ENCODE data around the gene GRB2.
"Not testable (repeated sequence)": the region's sequence is repeated elsewhere in the genome, so short reads cannot be mapped to it uniquely, and the experiment has no call there.

The GRB2 gene

GRCh38 chr17:75387771-75388170 lies 17.7 kb downstream of the GRB2 start:
- TF ChIP-seq, protein P1, sequence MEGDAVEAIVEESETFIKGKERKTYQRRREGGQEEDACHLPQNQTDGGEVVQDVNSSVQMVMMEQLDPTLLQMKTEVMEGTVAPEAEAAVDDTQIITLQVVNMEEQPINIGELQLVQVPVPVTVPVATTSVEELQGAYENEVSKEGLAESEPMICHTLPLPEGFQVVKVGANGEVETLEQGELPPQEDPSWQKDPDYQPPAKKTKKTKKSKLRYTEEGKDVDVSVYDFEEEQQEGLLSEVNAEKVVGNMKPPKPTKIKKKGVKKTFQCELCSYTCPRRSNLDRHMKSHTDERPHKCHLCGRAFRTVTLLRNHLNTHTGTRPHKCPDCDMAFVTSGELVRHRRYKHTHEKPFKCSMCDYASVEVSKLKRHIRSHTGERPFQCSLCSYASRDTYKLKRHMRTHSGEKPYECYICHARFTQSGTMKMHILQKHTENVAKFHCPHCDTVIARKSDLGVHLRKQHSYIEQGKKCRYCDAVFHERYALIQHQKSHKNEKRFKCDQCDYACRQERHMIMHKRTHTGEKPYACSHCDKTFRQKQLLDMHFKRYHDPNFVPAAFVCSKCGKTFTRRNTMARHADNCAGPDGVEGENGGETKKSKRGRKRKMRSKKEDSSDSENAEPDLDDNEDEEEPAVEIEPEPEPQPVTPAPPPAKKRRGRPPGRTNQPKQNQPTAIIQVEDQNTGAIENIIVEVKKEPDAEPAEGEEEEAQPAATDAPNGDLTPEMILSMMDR (IDR thresholded peaks at IDR 0.05; ENCODE audit: insufficient read depth, low read length, poor library complexity, severe bottlenecking): no peak
- no peaks in the 10 kb centered on the region for H3K27me3 ChIP-seq (replicated peaks; ENCODE audit: control insufficient read depth, insufficient read depth, low read length)
- H3K4me3 ChIP-seq (replicated peaks; ENCODE audit: low read depth, low read length): no peak overlapping the region

DNA sequence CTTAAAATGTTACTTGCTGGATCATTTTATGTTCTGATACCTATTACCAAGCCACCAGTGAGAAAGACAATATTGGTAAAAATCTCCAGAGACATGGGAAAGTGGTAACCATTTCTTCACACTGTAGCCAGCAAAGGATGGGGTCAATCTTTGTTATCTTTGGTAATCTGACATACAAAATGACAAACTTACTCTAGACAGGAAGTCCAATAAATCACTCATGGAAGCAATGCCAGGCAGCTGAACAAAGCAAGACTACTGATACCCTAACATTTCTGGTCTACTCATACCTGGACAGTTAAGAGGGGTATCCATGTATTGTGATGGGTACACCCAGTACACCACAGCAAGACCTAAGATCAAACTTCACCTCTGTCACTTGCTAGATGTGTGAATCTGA lies 19.0 kb downstream of the GRB2 start:
- no peak for DNase-seq (ENCODE audit: extremely low read depth, insufficient read length)
- H3K36me3 ChIP-seq (ENCODE audit: control insufficient read depth, insufficient read depth, low read length): peaks cover 3% of the 10 kb centered on the region
- H3K4me3 ChIP-seq (replicated peaks; ENCODE audit: low read depth, low read length): no peak overlapping the region
- H3K27me3 ChIP-seq (replicated peaks; ENCODE audit: control insufficient read depth, insufficient read depth, low read length): no peaks in the 10 kb centered on the region
- TF ChIP-seq, protein P1 (IDR thresholded peaks at IDR 0.05; ENCODE audit: insufficient read depth, low read length, poor library complexity, severe bottlenecking): no peak

More at GRCh38 chr17:75387771-75388170, 17.7 kb downstream of the GRB2 start:
- no peak for DNase-seq (ENCODE audit: extremely low read depth, insufficient read length)
- peaks cover 3% of the 10 kb centered on the region for H3K36me3 ChIP-seq (ENCODE audit: control insufficient read depth, insufficient read depth, low read length)

GRCh38 chr17:75384751-75385150 lies 20.7 kb downstream of the GRB2 start:
- Histone ChIP-seq H3K36me3 (ENCODE audit: control insufficient read depth, insufficient read depth, low read length) (peaks cover 2% of the 10 kb centered on the region), H3K4me3 (replicated peaks; ENCODE audit: low read depth, low read length) (no peak overlapping the region), H3K27me3 (replicated peaks; ENCODE audit: control insufficient read depth, insufficient read depth, low read length) (no peaks in the 10 kb centered on the region)
- TF ChIP-seq, protein P1 (IDR thresholded peaks at IDR 0.05; ENCODE audit: insufficient read depth, low read length, poor library complexity, severe bottlenecking): no peak
- DNase-seq (ENCODE audit: extremely low read depth, insufficient read length): no peak

DNA sequence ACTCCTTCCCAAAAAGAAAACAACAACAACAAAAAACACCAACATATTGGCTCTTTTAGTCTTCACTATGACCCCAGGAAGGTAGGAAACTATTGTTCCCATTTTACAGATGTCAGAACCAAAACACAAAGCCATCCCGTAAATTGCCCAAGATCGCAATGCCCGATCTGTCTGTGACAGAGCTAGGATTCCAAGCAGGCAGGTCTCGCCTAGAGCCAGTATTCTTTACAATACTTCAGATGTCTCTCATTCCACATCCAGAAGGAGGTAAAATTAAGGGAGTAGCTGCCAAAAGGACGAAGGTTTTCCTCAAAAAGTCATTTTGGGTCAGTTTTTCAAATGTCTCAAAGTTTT lies 21.7 kb downstream of the GRB2 start:
- no peak for DNase-seq (ENCODE audit: extremely low read depth, insufficient read length)
- Histone ChIP-seq H3K4me3 (replicated peaks; ENCODE audit: low read depth, low read length) (no peak overlapping the region), H3K36me3 (ENCODE audit: control insufficient read depth, insufficient read depth, low read length) (no peaks in the 10 kb centered on the region; the same call in none of the 2 replicates), H3K27me3 (replicated peaks; ENCODE audit: control insufficient read depth, insufficient read depth, low read length) (no peaks in the 10 kb centered on the region)
- TF ChIP-seq, protein P1 (IDR thresholded peaks at IDR 0.05; ENCODE audit: insufficient read depth, low read length, poor library complexity, severe bottlenecking): no peak

GRCh38 chr17:75380750-75381149 lies 24.7 kb downstream of the GRB2 start:
- Histone ChIP-seq H3K4me3 (replicated peaks; ENCODE audit: low read depth, low read length) (no peak overlapping the region), H3K36me3 (ENCODE audit: control insufficient read depth, insufficient read depth, low read length) (peaks cover 7% of the 10 kb centered on the region), H3K27me3 (replicated peaks; ENCODE audit: control insufficient read depth, insufficient read depth, low read length) (no peaks in the 10 kb centered on the region)
- TF ChIP-seq, protein P1 (IDR thresholded peaks at IDR 0.05; ENCODE audit: insufficient read depth, low read length, poor library complexity, severe bottlenecking): no peak
- DNase-seq (ENCODE audit: extremely low read depth, insufficient read length): no peak

DNA sequence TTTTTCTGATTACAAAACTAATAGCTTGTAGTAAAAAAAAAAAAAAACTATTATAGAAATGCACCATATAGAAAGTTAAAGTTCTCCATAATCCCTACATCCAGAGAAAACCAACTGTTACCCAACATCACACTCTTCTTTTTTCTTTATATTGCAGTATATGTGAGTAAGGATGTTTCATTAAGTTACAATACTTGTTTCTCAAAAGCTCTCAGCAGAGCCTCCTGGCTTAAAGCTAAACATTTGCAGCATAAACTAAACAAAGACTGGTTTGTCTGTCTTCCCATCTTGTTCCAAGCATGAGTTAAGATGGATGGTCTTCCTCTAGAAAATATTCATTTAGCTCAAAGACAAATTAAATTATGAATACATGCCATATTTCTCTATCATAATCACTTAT lies 25.2 kb downstream of the GRB2 start:
- Histone ChIP-seq H3K27me3 (replicated peaks; ENCODE audit: control insufficient read depth, insufficient read depth, low read length) (no peaks in the 10 kb centered on the region), H3K4me3 (replicated peaks; ENCODE audit: low read depth, low read length) (no peak overlapping the region), H3K36me3 (ENCODE audit: control insufficient read depth, insufficient read depth, low read length) (peaks cover 7% of the 10 kb centered on the region)
- TF ChIP-seq, protein P1 (IDR thresholded peaks at IDR 0.05; ENCODE audit: insufficient read depth, low read length, poor library complexity, severe bottlenecking): no peak
- no peak for DNase-seq (ENCODE audit: extremely low read depth, insufficient read length)

DNA sequence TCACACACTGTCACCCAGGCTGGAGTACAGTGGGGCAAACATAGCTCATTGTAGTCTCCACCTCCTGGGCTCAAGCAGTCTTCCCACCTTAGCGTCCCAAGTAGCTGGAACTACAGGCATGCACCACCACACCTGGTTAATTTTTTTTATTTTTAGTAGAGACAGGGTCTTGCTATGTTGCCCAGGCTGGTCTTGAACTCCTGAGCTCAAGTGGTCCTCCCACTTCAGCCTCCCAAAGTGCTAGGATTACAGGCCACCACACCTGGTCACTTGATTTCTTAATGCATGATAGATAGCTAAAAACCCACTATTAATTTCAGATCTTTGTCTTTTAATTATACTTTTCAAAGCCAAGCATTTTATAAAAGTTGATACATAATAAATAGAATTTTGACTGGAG lies 26.1 kb downstream of the GRB2 start:
- H3K4me3 ChIP-seq (replicated peaks; ENCODE audit: low read depth, low read length); H3K27me3 ChIP-seq (replicated peaks; ENCODE audit: control insufficient read depth, insufficient read depth, low read length); H3K36me3 ChIP-seq (ENCODE audit: control insufficient read depth, insufficient read depth, low read length); DNase-seq (ENCODE audit: extremely low read depth, insufficient read length): not testable (repeated sequence)
